Right ventricle myocardium inferior (tissue), 1 donor: ENCODE data around the gene OR56A4. TPM values are rescaled to one million over a fixed set of nuclear protein-coding genes. Genes with fewer than 3 reads are reported as not detected.
"Not testable (repeated sequence)": the region's sequence is repeated elsewhere in the genome, so short reads cannot be mapped to it uniquely, and the experiment has no call there.

Source experiments
- ATAC-seq: fragments of 200-7000 bp; cut with Tn5 transposase; one replicate; pipeline ENCODE4 v1.9.1; 2020; ENCODE audit warnings: mild to moderate bottlenecking, moderate library complexity
- DNase-seq: peaks from one replicate; pipeline ENCODE4 v3.0.0; 2021; ENCODE audit errors: missing footprints
- intact Hi-C: fragments of 100-400 bp; cut with DNase I; formaldehyde crosslinking; loops from one replicate; pipeline ENCODE4 v1.11.0; 2022
- total RNA-seq: library from RNA; stranded (reverse); fragmentation: NEBNext Ultra II Directional; extraction: Animal tissue kit (Norgen Biotek cat#: 25700); gene quantifications from one replicate; pipeline ENCODE4 v1.2.1, GENCODE V29; 2021
- donor health status: DM: no; HTN: yes; CAD: no; lungs with severe emphysema.

Gene OR56A4
- total RNA-seq, 1 donor from 2014 or later, result not detected

- DNase-seq (no peak), ATAC-seq (no peak)
- intact Hi-C loops, result no loop called here
Measured at GRCh38 chr11:5968394-5968793, 38.4 kb downstream of the OR56A4 start, which contains the start of gene OR56A5. TSS of gene OR56A5 (minus strand) at chr11:5968494. CDS start at chr11:5968494, 0 bp downstream.

GRCh38 chr11:5967708-5968107 lies 39.0 kb downstream of the OR56A4 start:
- DNase-seq (no peak), ATAC-seq (no peak)
- intact Hi-C loops, result no loop called here

DNA sequence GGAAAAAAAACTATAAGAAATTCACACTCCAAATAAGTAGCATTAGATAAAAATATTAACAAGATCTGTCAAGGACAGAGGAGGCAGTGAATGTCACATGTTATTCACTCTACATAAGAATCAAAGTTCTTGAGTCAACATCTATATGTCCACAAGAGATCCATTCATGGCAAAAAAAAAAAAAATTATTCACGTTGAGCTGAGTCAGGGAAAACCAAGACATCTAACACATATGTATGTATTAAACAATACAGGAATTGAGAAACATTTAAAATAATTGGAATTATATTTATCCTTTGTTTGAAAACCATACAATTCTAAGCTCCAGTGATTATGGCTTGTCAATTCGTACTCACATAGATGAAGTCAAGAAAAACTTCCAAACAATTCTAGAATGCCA lies 39.8 kb downstream of the OR56A4 start:
- intact Hi-C loops, result no loop called here

DNA sequence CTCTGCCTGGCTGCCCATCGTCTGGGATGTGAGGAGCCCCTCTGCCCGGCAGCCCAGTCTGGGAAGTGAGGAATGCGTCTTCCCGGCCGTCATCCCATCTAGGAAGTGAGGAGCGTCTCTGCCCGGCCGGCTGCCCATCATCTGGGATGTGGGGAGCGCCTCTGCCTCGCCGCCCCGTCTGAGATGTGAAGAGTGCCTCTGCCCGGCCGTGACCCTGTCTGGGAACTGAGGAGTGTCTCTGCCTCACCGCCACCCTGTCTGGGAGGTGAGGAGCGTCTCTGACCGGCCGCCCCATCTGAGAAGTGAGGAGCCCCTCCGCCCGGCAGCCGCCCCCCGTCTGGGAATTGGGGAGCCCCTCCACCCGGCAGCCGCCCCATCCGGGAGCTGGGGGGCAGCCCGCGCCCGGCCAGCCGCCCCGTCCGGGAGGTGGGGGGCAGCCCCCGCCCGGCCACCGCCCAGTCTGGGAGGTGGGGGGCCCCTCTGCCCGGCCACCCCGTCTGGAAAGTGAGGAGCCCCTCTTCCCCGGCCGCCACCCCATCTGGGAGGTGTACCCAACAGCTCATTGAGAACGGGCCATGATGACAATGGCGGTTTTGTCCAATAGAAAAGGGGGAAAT lies 45.9 kb downstream of the OR56A4 start:
- intact Hi-C loops, DNase-seq: not testable (repeated sequence)

More for the DNA sequence above, 39.8 kb downstream of the OR56A4 start:
- no peak for DNase-seq
- no peak for ATAC-seq

DNA sequence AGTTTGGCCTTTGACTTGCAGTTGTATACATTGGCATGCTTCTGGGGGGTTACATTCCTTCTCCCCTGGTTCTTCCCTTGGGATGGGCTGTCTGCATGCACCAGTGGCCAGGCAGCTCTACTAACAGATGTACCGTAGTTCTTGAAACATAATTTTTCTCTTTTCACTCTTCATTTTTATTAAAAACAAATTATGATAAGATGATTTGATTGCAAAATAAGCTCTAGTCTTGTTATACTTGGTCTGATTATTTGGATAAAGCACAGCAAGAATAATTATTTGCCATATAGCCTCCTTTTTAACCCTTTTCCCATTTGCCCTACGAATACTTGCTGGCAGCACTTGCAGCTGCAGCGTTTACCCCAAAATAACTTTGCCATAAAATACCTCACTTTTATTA lies 51.2 kb downstream of the OR56A4 start:
- DNase-seq (no peak), ATAC-seq (no peak)
- intact Hi-C loops, result no loop called here

More for the DNA sequence above, 45.9 kb downstream of the OR56A4 start:
- ATAC-seq, result not testable (repeated sequence)

Other genes starting within 250 kb of the OR56A4 start
- not detected for gene OR52N5, start 223.6 kb downstream of the OR56A4 start, total RNA-seq
- gene OR52N1, start 215.7 kb downstream of the OR56A4 start, total RNA-seq, result not detected
- not detected for gene OR52N2, start 198.0 kb downstream of the OR56A4 start, total RNA-seq
- gene OR52E6, start 165.0 kb downstream of the OR56A4 start, total RNA-seq, result not detected
- not detected for gene OR52E8, start 149.3 kb downstream of the OR56A4 start, total RNA-seq
- not detected for gene OR52E4, start 126.3 kb downstream of the OR56A4 start, total RNA-seq
- gene OR52E5, start 113.7 kb downstream of the OR56A4 start, total RNA-seq, result not detected
- gene OR56A3, start 64.7 kb downstream of the OR56A4 start, total RNA-seq, result not detected
- gene OR56A5, start 38.5 kb downstream of the OR56A4 start, total RNA-seq, result not detected
- not detected for gene OR52L1, start 20.0 kb downstream of the OR56A4 start, total RNA-seq
- gene OR56A1, start 23.8 kb upstream of the OR56A4 start, total RNA-seq, result not detected
- not detected for gene OR56B4, start 100.7 kb upstream of the OR56A4 start, total RNA-seq
- not detected for gene OR52B2, start 163.4 kb upstream of the OR56A4 start, total RNA-seq
- not detected for gene OR52W1, start 192.3 kb upstream of the OR56A4 start, total RNA-seq
- gene C11orf42, start 198.6 kb upstream of the OR56A4 start, total RNA-seq, result not detected
- 13.3 TPM for gene FHIP1B, start 227.7 kb upstream of the OR56A4 start, total RNA-seq
- not detected for gene CNGA4, start 232.1 kb upstream of the OR56A4 start, total RNA-seq